CD14-positive monocyte (primary cell): ENCODE data around the gene IGF1R. TPM values are rescaled to one million over a fixed set of nuclear protein-coding genes. Genes with fewer than 3 reads are reported as not detected.

ENCODE experiments used
- DNase-seq, 3 donors: peaks; one replicate each; pipeline ENCODE4 v3.0.0-alpha.2; 2011 to 2022
- H2AFZ ChIP-seq: 2 replicates; pipeline ENCODE4 v1.6.0; 2012; ENCODE audit warnings: mild to moderate bottlenecking, low read depth, low read length, inconsistent platforms; ENCODE audit not compliant: insufficient read depth, poor library complexity, severe bottlenecking
- H3K27ac ChIP-seq, 2 donors: 1 replicate in 1 of 2; 2 replicates in 1 of 2; pipeline ENCODE4 v1.5.1; 2012 to 2013; ENCODE audit warnings: low read length in 2 of 2, control low read depth in 1 of 2, inconsistent platforms in 1 of 2, low read depth in 1 of 2, mild to moderate bottlenecking in 1 of 2
- H3K27me3 ChIP-seq, 2 donors: one replicate each; pipeline versions ENCODE4 v1.6.0 to v1.6.1; 2011 to 2013; ENCODE audit warnings: low read length in 2 of 2; ENCODE audit not compliant: control insufficient read depth in 2 of 2, insufficient read depth in 2 of 2
- H3K36me3 ChIP-seq, 2 donors: replicated peaks in 1 of 2; 1 replicate in 1 of 2; 2 replicates in 1 of 2; pipeline versions ENCODE4 v1.5.1 to v1.6.1; 2012 to 2013; ENCODE audit warnings: low read length in 2 of 2, control low read depth in 1 of 2, inconsistent platforms in 1 of 2, mild to moderate bottlenecking in 1 of 2; ENCODE audit not compliant: insufficient read depth in 2 of 2, control insufficient read depth in 1 of 2
- H3K4me1 ChIP-seq, 2 donors: 1 replicate in 1 of 2; 2 replicates in 1 of 2; pipeline versions ENCODE4 v1.5.1 to v1.6.1; 2012 to 2013; ENCODE audit warnings: low read length in 2 of 2, control low read depth in 1 of 2, inconsistent platforms in 1 of 2, mild to moderate bottlenecking in 1 of 2, moderate library complexity in 1 of 2; ENCODE audit not compliant: insufficient read depth in 2 of 2, control insufficient read depth in 1 of 2
- H3K4me2 ChIP-seq: replicated peaks from 2 replicates; pipeline ENCODE3; 2012; ENCODE audit warnings: low read length, moderate library complexity, mild to moderate bottlenecking; ENCODE audit not compliant: poor library complexity, severe bottlenecking; ENCODE audit errors: extremely low read depth
- H3K4me3 ChIP-seq, 3 experiments: fragments of 200-600 bp in 1 of 3; sonication (generic) in 1 of 3; replicated peaks in 1 of 3; 1 replicate in 2 of 3; 2 replicates in 1 of 3; pipeline ENCODE4 v1.5.1; 2011 to 2013; ENCODE audit warnings: low read length in 3 of 3, mild to moderate bottlenecking in 3 of 3, control low read depth in 2 of 3, low read depth in 2 of 3, inconsistent platforms in 1 of 3, moderate library complexity in 1 of 3
- H3K79me2 ChIP-seq: 2 replicates; pipeline ENCODE4 v1.6.0; 2012; ENCODE audit warnings: mild to moderate bottlenecking, control low read depth, inconsistent platforms, low read length, moderate library complexity; ENCODE audit not compliant: insufficient read depth
- H3K9ac ChIP-seq: 2 replicates; pipeline ENCODE4 v1.6.0; 2017; ENCODE audit warnings: low read length, mild to moderate bottlenecking; ENCODE audit not compliant: insufficient read depth, poor library complexity, severe bottlenecking
- H3K9me3 ChIP-seq, 2 donors: replicated peaks in 1 of 2; 1 replicate in 1 of 2; 2 replicates in 1 of 2; pipeline versions ENCODE4 v1.5.1 to v1.6.1; 2012 to 2013; ENCODE audit warnings: low read length in 2 of 2, control low read depth in 1 of 2; ENCODE audit not compliant: control insufficient read depth in 1 of 2, insufficient read depth in 1 of 2
- H4K20me1 ChIP-seq: 2 replicates; pipeline ENCODE4 v1.6.0; 2012; ENCODE audit warnings: mild to moderate bottlenecking, low read length, control low read depth, moderate library complexity; ENCODE audit not compliant: insufficient read depth
- H3K27ac Mint-ChIP-seq, 7 donors: one replicate each; pipeline ENCODE4 v1.8.0; 2020; ENCODE audit warnings: mild to moderate bottlenecking in 7 of 7, mixed read lengths in 7 of 7, moderate library complexity in 6 of 7, inconsistent platforms in 2 of 7
- H3K27me3 Mint-ChIP-seq, 3 donors: one replicate each; pipeline ENCODE4 v1.8.0; 2021 to 2022; ENCODE audit warnings: low read depth in 3 of 3, mild to moderate bottlenecking in 3 of 3, mixed read lengths in 3 of 3, moderate library complexity in 3 of 3, inconsistent platforms in 1 of 3
- H3K36me3 Mint-ChIP-seq, 2 donors: one replicate each; pipeline ENCODE4 v1.8.0; 2020; ENCODE audit warnings: mixed read lengths in 2 of 2, inconsistent platforms in 1 of 2, mild to moderate bottlenecking in 1 of 2
- H3K4me1 Mint-ChIP-seq: one replicate; pipeline ENCODE4 v1.8.0; 2020; ENCODE audit warnings: mild to moderate bottlenecking, mixed read lengths
- H3K4me3 Mint-ChIP-seq, 2 donors: one replicate each; pipeline ENCODE4 v1.8.0; 2020; ENCODE audit warnings: mild to moderate bottlenecking in 2 of 2, mixed read lengths in 2 of 2, moderate library complexity in 1 of 2
- H3K9me3 Mint-ChIP-seq, 7 donors: one replicate each; pipeline ENCODE4 v1.8.0; 2020 to 2022; ENCODE audit warnings: mixed read lengths in 7 of 7, mild to moderate bottlenecking in 6 of 7, moderate library complexity in 6 of 7, inconsistent platforms in 2 of 7
- WGBS: methylation state at CpG from one replicate; pipeline ENCODE4 v1.1.5; 2013; ENCODE audit warnings: missing lambda C conversion rate; ENCODE audit not compliant: insufficient coverage; 5-methylcytosine and 5-hydroxymethylcytosine counted together
- intact Hi-C, 2 donors: fragments of 100-400 bp; cut with micrococcal nuclease; formaldehyde crosslinking; loops; one replicate each; pipeline versions ENCODE4 v1.15.0 to v1.15.1; 2023
- polyA plus RNA-seq, 3 donors: library from polyadenylated mRNA; depleted of rRNA in 1 of 3; unstranded in 2 of 3; stranded (reverse) in 1 of 3; fragments of 300-500 nt in 2 of 3; fragments of >200 nt in 1 of 3; fragmentation: Illumina TruSeq in 2 of 3; gene quantifications; 1 replicate in 2 of 3; 2 replicates in 1 of 3; pipeline ENCODE4 v1.2.3, GENCODE V29; 2012 to 2021
- TF ChIP-seq, protein P1 (sequence below): fragments of 200-600 bp; IDR thresholded peaks from one replicate; pipeline ENCODE4 v1.8.0; 2022; ENCODE audit warnings: antibody characterized with exemption, mild to moderate bottlenecking

Gene IGF1R
- polyA plus RNA-seq, 3 donors = 0.35 to 4.9 (median 0.67) TPM

- peaks cover 75% of the 10 kb centered on the region for H4K20me1 ChIP-seq
- Mint-ChIP-seq H3K36me3 (peaks cover 0 to 5% of the 10 kb centered on the region in 2 donors), H3K27ac (no peak overlapping the region), H3K4me3 (no peak overlapping the region), H3K9me3 (peaks cover 0 to 3% (median 0%) of the 10 kb centered on the region in 7 donors), H3K4me1 (no peaks in the 10 kb centered on the region), H3K27me3 (peaks cover 0 to 1% (median 0%) of the 10 kb centered on the region in 3 donors)
- H3K9ac ChIP-seq = no peak overlapping the region
- intact Hi-C loops = no loop called here
- H3K27ac ChIP-seq = no peak overlapping the region
- TF ChIP-seq, protein P1, sequence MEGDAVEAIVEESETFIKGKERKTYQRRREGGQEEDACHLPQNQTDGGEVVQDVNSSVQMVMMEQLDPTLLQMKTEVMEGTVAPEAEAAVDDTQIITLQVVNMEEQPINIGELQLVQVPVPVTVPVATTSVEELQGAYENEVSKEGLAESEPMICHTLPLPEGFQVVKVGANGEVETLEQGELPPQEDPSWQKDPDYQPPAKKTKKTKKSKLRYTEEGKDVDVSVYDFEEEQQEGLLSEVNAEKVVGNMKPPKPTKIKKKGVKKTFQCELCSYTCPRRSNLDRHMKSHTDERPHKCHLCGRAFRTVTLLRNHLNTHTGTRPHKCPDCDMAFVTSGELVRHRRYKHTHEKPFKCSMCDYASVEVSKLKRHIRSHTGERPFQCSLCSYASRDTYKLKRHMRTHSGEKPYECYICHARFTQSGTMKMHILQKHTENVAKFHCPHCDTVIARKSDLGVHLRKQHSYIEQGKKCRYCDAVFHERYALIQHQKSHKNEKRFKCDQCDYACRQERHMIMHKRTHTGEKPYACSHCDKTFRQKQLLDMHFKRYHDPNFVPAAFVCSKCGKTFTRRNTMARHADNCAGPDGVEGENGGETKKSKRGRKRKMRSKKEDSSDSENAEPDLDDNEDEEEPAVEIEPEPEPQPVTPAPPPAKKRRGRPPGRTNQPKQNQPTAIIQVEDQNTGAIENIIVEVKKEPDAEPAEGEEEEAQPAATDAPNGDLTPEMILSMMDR = no peak
- H3K27me3 ChIP-seq = no peaks in the 10 kb centered on the region
- no peak overlapping the region for H3K4me2 ChIP-seq
- H3K9me3 ChIP-seq = no peaks in the 10 kb centered on the region
- WGBS = 94% methylated on average over 8 of the region's 13 CpGs
- H3K4me3 ChIP-seq = no peak overlapping the region
- H3K36me3 ChIP-seq = no peaks in the 10 kb centered on the region
- H2AFZ ChIP-seq = no peak overlapping the region
- peaks cover 76% of the 10 kb centered on the region for H3K79me2 ChIP-seq
- no peak for DNase-seq
- no peaks in the 10 kb centered on the region for H3K4me1 ChIP-seq
Measured at GRCh38 chr15:98728082-98728810, 79.9 kb downstream of the IGF1R start.

GRCh38 chr15:98728811-98729160 is 80.4 kb downstream of the IGF1R start:
- Mint-ChIP-seq H3K36me3 (peaks cover 0 to 5% of the 10 kb centered on the region in 2 donors), H3K4me3 (no peak overlapping the region), H3K4me1 (peaks cover 4% of the 10 kb centered on the region), H3K27me3 (peaks cover 0 to 1% (median 0%) of the 10 kb centered on the region in 3 donors), H3K9me3 (peaks cover 0 to 3% (median 0%) of the 10 kb centered on the region in 7 donors), H3K27ac (no peak overlapping the region)
- Histone ChIP-seq H3K27ac (no peak overlapping the region), H3K36me3 (no peaks in the 10 kb centered on the region), H4K20me1 (peaks cover 75% of the 10 kb centered on the region), H3K9me3 (no peaks in the 10 kb centered on the region), H3K4me3 (no peak overlapping the region), H3K79me2 (peaks cover 76% of the 10 kb centered on the region), H3K4me2 (no peak overlapping the region), H2AFZ (no peak overlapping the region), H3K27me3 (no peaks in the 10 kb centered on the region), H3K9ac (no peak overlapping the region), H3K4me1 (no peaks in the 10 kb centered on the region)
- DNase-seq = no peak
- TF ChIP-seq, protein P1 = no peak
- intact Hi-C loops = no loop called here
- no CpG with 5 or more reads among the region's 2 CpGs for WGBS
